SK-N-SH treated with all-trans-retinoic acid at 6 μM for 48 hours (cell line): ENCODE data around the gene MLPH.

Source experiments
- ARNTL ChIP-seq: fragments of 450-650 bp; formaldehyde crosslinking; IDR thresholded peaks from 2 replicates; pipeline ENCODE4 v1.5.0; 2020; ENCODE audit warnings: low read depth, mild to moderate bottlenecking, moderate library complexity, borderline replicate concordance
- BACH2 ChIP-seq: fragments of 250-450 bp; sonication (Bioruptor Pico); IDR thresholded peaks from 2 replicates; pipeline ENCODE4 v1.9.0; 2021; ENCODE audit warnings: mild to moderate bottlenecking, borderline replicate concordance
- GLIS3 ChIP-seq: fragments of 250-450 bp; sonication (Bioruptor Pico); IDR thresholded peaks from 2 replicates; pipeline ENCODE4 v1.5.0; 2020; ENCODE audit warnings: mild to moderate bottlenecking, moderate library complexity
- OSR1 ChIP-seq: fragments of 250-450 bp; sonication (Bioruptor Pico); IDR thresholded peaks from 2 replicates; pipeline ENCODE4 v1.8.0; 2022; ENCODE audit warnings: moderate library complexity, mild to moderate bottlenecking, inconsistent platforms
- ZNF565 ChIP-seq: fragments of 450-650 bp; formaldehyde crosslinking; conservative IDR thresholded peaks from 2 replicates; pipeline ENCODE4 v1.5.0; 2020; ENCODE audit warnings: low read depth, mild to moderate bottlenecking, moderate library complexity
- ZNF8 ChIP-seq: fragments of 450-650 bp; formaldehyde crosslinking; IDR thresholded peaks from 2 replicates; pipeline ENCODE4 v1.5.0; 2020; ENCODE audit warnings: mild to moderate bottlenecking, moderate library complexity
- TF ChIP-seq, protein P1 (sequence below): fragments of 250-450 bp; sonication (Bioruptor Pico); IDR thresholded peaks from 2 replicates; pipeline ENCODE4 v1.8.0; 2020; ENCODE audit warnings: mild to moderate bottlenecking, moderate library complexity, borderline replicate concordance

- TF ChIP-seq OSR1 (CRISPR knock-in tag): no peak
- no peak for TF ChIP-seq ZNF8 (CRISPR knock-in tag)
- TF ChIP-seq ZNF565: no peak
- no peak for TF ChIP-seq GLIS3 (CRISPR knock-in tag)
- TF ChIP-seq, protein P1, sequence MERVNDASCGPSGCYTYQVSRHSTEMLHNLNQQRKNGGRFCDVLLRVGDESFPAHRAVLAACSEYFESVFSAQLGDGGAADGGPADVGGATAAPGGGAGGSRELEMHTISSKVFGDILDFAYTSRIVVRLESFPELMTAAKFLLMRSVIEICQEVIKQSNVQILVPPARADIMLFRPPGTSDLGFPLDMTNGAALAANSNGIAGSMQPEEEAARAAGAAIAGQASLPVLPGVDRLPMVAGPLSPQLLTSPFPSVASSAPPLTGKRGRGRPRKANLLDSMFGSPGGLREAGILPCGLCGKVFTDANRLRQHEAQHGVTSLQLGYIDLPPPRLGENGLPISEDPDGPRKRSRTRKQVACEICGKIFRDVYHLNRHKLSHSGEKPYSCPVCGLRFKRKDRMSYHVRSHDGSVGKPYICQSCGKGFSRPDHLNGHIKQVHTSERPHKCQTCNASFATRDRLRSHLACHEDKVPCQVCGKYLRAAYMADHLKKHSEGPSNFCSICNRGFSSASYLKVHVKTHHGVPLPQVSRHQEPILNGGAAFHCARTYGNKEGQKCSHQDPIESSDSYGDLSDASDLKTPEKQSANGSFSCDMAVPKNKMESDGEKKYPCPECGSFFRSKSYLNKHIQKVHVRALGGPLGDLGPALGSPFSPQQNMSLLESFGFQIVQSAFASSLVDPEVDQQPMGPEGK (CRISPR knock-in tag): no peak
- TF ChIP-seq BACH2: no peak
- no peak for TF ChIP-seq ARNTL (CRISPR knock-in tag)
These were observed 42.7 kb downstream of the MLPH start for GRCh38 chr2:237529452-237530402.
